SW480 (cell line): ENCODE measurements around the gene GPR156.
"Not testable (repeated sequence)": the region's sequence is repeated elsewhere in the genome, so short reads cannot be mapped to it uniquely, and the experiment has no call there.

Experiments used
- DNase-seq: peaks from one replicate; pipeline ENCODE4 v3.0.0-alpha.2; 2016; ENCODE audit warnings: low spot score

GPR156 gene

DNA sequence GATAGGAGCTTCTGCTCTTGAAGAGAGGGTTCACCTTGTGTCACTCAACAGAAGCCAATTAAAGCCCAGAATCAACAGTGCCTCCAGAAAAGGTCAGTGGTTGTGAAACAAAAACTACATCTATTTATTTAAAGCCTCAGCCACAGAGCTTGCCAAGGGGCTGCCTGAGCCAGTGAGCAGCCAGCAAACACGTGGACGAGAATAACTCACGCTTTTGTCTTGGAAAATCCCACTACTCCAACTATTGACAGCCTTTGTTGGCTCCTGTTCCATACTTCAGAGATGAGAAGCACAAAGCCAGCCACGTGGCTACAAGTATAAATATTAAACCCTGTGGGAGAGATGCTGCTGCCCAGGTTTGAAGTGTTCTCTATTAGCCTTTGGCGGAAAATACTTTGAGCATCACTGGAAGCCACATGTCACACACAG, 10.3 kb downstream of the GPR156 start:
- DNase-seq: no peak

DNA sequence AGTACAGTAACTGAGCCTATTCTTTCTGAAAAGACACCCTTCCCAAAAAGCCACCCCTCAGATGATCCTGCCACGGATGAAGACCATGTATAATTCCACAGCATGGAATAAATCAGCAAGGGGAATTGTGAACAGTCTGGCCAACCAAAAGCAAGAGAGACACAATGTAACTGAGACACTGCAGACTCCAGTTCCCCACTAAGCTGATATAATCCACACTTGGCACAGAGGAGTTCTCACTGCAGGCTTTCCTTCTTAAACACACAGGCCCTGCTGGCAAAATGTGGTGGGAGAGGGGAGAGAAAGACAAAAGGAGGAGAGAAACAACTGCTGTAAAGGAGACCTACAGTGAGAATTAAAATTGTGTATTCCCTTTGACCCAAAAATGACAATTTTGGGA, 12.7 kb downstream of the GPR156 start:
- no peak for DNase-seq

DNA sequence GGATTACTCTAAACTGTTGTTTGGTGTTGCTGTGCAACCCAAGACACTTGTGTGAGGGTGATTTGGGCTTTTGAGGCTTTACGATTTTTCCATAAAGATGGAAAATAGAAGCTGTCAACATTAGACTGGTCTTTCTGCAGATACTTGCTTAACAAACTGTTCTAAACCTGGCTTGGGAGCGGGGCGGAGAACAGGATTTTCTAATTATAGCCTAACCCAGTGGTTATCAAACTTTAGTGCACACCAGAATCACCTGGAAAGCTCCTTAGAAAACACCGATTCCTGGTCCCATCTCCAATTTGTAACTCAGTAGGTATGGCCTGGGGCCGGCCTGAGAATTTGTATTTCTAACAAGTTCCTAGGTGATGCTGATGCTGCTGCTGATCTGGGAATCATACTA, 19.0 kb downstream of the GPR156 start:
- DNase-seq: no peak

DNA sequence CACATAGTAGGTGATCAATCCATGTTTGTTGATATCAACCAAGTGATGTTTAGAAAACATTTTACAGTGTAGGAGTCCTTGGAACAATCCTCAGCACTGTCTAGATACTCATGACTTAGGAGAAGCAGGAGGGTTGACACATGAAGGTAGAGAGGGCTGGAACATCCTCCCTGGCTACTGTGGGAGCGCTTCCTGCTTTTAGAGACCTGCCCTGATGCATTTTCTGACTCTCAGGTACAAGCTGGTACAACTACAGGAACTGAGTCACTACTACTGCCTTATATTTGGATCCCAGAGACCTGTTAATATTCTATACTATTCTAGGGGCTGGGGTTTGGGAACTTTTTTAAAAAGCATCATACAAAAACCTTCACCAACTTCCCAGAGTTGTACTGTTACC, 20.1 kb downstream of the GPR156 start:
- no peak for DNase-seq

DNA sequence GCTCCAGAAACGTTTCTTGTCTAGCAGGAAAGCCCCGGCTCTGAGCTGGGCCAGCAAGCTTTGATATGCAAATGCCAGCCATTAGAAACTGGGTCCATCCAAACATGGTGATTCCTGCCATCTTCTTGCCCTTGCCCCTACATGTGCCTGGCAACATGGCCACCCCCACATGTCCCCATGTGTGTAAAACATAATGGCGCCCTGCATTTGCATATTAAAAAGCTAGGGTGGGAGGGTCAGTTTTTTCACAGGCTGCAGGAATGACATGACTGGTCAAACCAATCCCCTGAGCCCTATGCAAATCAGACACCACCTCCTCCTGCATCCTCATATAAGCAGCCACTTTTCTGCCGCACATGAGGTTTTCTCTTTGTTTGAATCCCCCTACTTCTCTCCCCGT, 21.2 kb downstream of the GPR156 start:
- DNase-seq: no peak

DNA sequence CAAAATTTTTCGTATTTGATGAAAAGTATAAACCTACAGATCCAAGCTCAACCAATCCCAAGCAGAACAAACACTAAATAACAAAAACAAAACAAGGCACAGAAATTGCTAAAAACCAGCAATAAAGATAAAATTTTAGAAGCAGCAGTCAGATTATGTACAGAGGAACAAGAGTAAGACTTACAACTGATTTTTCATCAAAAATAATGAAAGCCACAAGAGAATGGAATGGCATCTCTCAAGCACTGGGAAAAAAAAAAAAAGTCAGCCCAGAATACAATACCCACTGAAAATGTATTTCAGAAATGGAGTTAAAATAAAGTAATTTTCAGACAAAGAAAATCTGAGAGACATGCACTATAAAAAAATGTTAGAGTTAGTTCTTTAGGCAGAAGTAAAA, 27.0 kb downstream of the GPR156 start:
- peak; percentile 9 for DNase-seq

DNA sequence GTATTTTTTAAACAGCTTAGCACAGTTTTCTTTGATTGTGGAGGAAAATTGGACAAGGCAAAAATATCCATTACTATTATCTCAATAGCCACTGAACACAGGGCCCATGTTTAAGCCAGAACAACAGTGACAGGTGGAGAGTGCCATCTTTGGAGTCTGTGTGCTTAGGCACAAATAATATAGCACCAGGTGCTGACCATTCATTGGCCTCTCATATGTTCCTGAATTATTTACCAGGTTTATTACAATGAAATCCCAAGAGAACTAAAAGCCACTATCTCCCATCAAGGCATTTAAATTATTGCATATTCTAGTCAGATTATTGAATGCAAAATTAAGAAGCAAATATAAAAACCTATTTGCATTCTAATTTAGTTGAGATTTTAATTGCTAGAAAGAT, 39.6 kb downstream of the GPR156 start:
- DNase-seq: no peak

DNA sequence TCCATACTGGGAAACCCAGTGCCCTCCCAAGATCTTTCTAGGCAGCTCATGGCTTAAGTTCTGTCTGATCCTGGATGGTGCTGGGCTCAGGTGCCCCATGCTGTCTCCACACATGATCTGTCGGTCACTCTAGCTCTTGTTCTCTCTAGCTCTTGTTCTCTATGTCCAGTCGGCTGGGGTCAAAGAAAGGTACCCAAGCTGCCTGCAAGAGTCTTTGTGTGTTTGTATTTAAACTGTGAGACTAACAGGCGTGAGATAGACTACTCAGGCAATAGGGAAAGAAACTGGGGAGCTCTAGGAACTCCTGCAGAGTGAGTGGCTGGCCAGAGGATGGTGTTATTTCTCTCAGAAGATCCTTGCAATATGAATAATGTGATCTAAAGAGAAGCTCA, 40.2 kb downstream of the GPR156 start:
- DNase-seq: no peak

DNA sequence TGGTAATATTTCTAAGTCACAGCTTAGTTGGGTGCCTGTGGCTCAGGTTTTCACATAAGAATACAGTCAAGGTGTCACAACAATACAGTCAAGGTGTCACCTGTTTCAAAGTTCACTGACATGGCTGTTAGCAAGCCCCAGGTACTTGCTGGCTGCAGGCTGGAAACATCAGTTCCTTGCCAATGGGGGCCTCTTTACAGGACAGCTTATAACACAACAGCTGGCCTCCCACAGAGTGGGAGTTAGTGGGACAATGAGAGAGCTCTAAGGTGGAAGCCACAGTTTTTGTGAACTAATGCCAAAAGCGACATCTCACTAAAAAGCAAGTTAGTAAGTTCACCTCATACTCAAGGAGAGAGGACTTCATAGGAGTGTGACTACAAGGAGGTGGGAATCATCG, 45.4 kb downstream of the GPR156 start:
- DNase-seq: no peak

DNA sequence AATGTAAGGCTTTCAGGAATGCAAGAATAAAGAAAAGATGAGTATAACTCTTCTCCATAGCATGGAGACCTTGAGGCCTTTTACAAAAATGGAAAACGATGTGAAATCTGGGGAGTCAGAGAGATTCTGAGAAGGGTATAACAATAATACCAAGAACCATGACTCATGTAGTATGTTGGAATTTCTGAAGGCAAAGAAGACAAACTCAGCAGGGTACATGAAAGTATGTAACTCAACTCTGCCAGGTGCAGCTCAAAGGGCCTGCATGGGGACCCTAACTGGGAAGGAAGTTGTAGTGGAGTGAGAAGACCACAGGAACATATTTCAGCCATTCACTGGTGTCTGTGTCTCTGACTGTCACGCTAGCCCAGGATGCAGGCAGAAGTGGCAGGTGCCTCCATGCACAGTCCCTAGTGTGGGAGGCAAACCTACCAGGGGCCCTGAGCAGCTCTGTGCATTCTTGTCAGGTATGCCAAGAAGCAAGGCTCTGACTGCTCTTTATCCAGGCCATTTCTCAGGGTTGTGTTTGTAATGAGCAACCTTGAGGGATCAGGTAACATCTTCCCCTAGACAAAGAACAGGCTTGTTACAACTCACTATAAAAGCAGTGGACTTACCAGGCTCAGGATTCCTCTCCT, 57.2 kb downstream of the GPR156 start:
- DNase-seq: no peak

DNA sequence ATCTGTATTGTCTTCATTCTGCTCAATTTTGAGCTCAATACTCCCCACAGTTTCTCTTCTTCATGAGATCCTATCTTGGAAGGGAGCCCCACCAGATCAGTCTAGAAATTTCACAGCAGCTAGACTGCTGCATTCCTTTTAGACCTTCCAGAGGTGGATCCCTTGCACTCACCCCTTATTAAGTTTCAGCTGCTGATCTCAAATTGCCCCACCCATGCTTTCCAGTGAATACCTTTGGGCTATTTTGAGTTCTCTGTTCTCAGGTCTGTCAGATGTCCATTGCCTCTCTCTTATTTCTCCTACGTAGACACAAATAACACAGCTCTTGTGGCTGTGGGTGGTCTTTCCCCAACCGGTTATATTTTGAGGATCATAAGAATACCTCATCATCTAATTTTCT, 60.8 kb downstream of the GPR156 start:
- DNase-seq: no peak

DNA sequence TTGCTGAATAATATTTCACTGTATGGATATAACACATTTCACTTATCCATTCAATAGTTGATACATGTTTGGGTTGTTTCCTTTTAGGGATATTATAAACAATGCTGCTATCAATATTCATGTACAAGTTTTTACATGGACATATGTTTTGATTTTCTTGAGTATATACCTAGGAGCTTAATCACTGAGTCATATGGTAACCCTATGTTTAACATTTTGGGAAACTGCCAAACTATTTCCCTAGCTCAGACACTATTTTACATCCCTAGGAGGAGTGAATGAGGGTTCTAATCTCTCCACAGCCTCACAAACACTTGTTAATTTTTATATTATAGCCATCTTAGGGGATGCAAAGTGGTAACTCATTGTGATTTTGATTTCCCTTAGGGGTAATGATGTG, 66.0 kb downstream of the GPR156 start:
- DNase-seq: no peak

DNA sequence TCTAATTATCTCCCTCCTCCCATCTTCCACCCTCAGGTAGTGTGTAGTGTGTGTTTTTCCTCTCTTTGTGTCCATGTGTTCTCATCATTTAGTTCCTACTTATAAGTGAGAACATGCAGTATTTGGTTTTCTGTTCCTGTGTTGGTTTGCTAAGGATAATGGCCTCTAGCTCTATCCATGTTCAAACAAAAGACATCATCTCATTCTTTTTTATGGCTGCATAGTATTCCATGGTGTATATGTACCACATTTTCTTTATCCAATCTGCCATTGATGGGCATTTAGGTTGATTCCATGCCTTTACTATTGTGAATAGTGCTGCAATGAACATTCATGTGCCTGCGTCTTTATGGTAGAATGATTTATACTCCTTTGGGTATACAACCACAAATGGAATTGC, 68.4 kb downstream of the GPR156 start:
- not testable (repeated sequence) for DNase-seq

DNA sequence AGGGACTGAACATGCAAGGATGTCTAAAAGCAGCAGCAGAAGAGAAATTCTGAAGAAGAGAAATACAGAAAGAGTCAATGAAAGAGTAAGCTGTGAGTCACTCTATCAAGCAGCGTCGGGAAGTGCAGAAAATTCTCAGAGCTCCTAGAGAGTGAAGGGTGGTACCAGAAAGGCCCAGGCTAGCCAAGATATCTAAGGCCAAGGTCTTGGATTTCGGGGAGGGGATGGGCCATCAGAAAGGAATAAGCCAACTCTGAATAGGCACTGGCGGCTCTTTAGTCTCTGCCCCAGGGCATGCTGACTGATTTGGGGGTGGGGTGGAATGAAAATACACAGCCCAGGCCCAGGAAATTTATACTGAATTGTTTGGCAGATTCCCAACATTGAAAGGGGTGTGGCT, 70.8 kb downstream of the GPR156 start:
- DNase-seq: no peak

DNA sequence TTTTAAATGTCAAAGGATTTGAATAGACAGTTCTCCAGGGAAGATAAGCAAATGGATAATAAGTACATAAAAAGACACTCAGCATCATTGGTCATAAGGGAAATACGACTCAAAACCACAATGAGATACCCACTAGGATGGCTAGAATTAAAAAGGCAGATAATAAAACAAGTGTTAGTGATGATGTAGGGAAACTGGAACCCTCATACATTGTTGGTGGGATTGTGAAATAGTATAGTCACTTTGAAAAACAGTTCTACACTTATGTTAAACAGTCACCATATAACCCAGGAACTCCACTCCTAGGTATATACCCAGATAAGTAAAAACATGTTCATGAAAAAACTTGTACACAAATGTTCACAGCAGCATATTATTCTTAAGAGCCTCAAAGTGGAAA, 72.5 kb downstream of the GPR156 start:
- no peak for DNase-seq

DNA sequence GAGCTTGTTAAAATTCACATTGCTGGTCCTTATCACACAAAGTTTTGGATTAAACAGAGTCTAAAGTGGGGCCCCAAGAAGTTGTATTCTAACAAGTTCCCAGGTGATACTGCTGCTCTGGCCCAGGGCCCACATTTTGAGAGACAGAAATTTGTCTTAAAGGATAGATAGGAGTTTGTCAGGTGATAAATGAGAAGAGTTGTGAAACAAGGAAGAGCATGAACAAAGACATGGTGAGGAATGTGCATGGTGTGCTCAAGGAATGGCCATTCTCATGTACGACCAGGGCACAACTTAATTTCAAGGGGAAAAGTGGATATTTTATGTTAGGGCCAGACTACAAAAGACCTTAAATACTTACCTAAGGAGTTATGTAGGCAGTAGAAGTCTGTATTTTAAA, 75.6 kb downstream of the GPR156 start:
- DNase-seq: no peak

DNA sequence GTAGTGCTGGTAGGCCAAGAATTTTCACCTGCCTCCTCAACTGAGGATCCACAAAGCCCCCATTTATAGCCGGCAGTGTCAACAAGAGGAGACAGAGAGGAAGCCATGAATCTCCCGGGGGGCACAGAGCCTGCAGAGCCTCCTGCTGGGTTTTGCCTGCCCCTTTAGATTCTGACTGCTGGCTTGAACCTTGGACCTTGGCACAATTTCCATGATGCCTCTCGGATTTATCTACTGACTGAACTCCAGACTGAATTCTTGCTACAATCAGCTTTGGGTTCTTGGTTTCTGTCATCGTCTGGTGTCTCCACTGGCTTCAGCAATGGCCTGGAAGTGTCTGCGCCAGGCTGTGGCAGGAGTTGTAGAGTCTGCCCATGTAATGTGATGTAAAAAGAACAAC, 80.7 kb downstream of the GPR156 start:
- no peak for DNase-seq

DNA sequence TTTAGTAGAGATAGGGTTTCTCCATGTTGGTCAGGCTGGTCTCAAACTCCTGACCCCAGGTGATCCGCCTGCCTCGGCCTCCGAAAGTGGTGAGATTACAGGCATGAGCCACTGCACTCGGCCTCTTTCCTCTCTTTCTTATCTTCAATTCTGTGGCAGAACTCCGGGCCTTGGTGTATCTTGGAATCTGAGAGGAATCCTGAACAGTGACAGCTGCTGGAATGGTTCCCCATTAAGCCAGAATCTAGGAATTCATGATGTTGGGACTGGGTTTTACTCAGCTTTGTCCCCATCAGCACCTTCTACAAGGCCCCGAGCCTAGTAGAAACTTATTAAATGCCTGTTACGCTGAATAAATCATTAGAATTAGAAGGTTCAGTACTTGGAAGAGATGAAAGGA, 81.4 kb downstream of the GPR156 start:
- DNase-seq: no peak

DNA sequence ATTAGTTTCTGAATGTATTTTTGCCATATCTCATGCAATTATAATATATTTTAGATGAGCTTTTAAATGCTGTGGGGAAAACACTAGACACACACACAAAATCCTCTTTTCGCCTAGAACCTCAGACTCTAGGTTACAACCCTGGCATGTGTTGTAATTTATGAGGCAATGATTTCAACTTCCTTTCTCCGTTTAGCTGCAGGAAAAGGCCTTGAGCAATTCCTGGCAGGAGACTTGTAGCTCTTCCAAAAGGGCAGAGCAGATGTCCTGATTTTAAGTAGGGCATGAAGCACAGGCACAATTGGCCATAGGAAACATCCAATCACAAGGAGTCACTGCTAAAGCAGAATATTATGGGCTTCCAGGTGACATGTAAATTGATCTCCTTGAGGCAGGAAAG, 82.0 kb downstream of the GPR156 start:
- DNase-seq: no peak

DNA sequence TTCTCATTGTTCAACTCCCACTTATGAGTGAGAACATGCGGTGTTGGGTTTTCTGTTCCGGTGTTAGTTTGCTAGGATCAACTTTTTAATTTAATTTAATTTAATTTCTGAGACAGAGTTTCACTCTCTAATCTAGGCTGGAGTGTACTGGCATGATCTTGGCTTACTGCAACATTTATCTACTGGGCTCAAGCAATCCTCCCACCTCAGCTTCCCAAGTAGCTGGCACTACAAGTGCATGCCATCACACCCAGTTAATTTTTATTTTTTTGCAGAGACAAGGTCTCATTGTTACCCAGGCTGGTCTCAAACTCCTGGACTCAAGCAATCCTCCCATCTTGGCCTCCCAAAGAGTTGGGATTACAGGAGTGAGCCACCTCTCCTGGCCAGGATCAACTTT, 82.7 kb downstream of the GPR156 start:
- no peak for DNase-seq

DNA sequence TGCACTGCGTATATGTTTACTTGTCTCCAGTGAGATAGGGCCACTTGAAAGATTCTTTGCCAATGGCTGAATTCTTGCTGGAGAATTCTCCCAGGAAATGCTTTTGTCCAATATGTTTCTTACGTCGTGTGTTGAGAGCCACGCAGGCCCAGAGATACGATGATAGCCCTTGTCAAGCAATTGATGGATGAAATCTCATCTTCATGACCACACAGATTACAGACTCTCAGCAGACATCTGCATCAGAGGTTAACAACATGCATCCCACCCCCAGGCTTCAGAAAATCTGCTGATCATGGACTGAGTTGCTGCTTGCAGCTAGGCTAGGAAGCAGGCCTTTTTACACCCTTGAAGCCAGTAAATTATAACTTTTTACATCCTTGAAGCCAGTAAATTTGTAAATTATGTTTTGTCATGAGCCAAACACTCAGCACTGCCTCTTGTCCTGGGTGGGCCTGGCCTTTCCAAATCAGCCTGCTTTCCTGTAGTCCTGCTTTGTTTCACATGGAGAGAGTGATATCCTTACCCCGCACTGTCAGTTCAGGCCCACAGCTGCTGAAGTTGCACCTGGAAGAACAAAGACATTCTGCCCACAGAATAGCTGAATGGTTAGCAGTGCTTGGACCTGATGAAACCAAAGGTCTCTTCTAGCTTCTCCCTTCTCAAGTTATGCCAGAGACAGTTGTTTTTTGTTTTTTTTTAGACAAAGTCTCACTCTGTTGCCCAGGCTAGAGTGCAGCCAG, 84.4 kb downstream of the GPR156 start:
- no peak for DNase-seq

DNA sequence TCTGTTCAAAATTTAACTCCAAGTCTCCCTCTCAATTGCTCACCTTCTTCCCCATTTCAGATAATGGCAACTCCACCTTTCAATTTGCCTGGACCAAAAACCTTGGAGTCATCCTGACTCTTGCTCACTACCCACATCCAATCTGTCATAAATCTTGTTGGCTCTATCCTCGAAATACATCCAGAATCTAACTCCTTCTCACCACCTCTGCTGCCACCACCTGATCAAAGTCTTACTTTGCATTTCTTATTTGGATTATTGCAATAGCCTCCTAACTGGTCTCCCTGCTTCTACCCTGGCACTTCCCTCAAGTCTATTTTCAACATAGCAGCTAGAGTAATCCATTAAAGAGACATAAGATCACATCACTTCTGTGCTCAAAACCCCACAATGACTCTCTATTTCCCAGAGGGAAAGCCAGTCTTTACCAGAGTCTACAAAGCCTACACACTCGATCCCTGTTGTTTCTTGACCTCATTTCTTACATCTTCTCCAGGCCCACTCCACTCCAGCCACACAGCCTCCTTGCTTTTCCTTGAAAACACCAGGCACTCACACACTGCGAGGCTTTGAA, 86.6 kb downstream of the GPR156 start:
- DNase-seq: peak; percentile 46

DNA sequence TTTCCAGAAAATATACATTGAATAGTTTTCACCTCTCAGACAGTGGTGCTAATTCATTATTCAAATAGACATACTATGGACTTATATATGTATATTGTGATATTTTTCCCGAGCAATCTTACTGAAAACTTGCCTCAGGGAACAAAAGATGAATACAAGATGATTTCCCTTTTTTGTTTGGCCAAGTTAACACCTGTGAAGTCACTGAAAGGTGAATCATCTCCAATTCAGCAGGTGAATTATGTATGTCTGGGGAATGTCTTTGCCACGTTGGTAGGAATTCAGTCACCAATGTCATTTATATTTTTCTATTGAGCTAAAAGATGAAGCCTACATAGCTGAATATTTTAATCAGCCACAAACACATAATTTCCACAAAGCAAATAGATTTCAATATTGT, 88.2 kb downstream of the GPR156 start:
- no peak for DNase-seq

DNA sequence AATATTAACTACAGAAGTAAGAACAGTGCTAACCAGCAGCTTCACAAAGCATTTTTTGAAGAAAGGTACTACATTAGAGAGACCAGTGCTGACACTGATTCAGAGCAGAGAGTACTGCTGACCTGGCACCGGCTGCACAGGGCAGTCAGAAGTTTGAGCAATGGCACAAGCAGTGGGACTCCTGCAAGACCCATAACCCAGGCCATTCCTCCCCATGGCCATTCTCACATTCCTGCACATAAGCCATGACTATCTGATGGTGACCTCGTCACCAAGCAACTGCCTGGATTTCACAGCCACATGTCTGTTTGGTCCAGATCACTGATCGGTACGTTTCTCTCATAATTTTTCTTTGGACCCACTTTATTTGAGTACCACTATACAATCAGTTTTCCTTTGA, 88.7 kb downstream of the GPR156 start:
- DNase-seq: no peak
